NCI-H2196 (cell line): Measurements from ENCODE around the gene ZDHHC11B.
"Not testable (repeated sequence)": the region's sequence is repeated elsewhere in the genome, so short reads cannot be mapped to it uniquely, and the experiment has no call there.

ENCODE experiments used
- DNase-seq: peaks from one replicate; lab custom pipeline; 2025; ENCODE audit not compliant: unreplicated experiment; lab: John Stamatoyannopoulos, UW

The ZDHHC11B gene

DNA sequence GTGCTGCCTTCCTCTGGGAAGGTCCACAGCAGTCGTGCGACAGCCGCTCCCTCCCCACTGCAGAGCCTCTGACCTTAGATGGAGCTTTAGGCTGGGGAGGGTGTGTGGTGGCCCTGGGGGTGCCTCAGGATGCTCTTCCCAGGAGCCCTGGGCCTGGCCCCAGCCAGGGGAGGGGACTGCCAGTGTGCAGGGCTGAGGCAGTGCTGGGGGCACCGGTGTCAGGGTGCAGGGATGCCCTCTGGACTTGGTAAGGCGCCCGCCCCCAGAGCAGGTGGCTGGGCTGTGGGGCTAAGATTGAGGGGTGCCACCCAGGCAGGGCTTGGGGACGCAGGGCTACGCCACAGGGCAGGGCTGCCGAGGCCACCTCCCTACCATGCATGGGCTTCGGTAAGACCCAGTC is 13.9 kb downstream of the ZDHHC11B start:
- not testable (repeated sequence) for DNase-seq

DNA sequence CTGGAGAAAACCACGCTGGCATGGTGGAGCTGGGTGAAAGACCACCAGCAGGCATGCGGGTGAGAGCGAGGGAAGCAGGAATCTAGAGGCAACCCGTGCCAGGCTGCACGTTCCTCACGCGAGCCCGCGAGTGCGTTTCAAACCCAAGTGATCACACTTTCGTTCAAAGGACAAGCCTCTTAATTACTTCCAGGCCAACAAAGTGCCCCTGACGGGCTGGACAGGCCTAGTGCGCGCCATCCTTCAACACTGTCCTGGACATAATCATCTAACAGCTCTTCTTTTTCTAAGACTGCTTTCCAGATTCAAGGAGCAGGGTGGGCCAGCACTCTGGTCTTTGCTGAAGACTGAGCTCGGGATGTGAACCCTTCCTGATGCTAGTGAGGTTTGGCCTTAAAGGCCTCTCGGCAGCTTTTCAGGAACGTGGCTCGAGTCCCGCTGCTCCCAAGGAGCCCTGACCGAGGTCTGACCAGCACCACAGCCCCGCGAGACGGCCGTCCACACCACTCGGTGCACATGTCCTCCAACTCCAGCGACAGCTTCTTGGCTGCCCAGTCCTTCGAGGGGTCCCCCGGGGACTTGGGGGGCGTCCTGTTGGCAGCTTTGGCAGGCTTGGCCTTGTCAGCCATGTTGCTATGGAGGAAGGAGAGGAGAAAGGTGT is 14.9 kb downstream of the ZDHHC11B start:
- not testable (repeated sequence) for DNase-seq

DNA sequence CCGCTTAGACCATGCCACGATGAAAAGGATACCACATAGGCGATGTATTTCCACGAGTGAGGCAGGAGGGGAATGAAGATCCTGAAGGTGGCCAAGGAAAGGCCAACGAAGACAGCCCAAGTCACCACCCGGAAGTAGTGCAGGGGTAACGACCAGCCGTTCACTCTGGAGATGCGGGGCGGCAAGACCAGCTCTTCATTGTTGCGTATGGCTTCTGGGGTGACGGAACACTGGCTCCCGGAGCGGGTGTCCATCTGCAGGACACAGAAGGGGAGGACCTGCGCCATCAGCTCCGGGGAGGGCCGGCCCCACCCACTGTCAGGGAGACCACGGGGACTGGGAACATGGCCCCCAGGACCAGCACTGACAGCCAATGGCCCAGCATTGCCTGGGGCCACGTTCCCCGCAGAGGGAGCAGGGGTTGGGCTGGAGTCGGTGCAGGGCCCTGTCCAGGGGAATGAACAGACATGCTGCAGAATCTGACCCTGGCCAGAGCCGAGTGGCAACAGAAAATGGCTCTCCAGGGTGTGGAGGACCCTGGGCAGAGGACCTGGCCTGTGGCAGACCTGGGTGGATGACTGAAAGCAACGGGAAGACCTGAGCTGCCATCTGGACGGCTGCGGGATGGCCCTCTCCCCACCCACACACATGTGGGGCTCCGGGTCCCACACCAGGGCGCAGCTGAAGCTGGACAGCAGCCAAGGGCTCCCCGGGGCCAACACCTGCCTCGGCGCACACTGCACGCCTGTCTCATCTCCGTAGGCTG is 17.7 kb downstream of the ZDHHC11B start:
- no peak for DNase-seq

DNA sequence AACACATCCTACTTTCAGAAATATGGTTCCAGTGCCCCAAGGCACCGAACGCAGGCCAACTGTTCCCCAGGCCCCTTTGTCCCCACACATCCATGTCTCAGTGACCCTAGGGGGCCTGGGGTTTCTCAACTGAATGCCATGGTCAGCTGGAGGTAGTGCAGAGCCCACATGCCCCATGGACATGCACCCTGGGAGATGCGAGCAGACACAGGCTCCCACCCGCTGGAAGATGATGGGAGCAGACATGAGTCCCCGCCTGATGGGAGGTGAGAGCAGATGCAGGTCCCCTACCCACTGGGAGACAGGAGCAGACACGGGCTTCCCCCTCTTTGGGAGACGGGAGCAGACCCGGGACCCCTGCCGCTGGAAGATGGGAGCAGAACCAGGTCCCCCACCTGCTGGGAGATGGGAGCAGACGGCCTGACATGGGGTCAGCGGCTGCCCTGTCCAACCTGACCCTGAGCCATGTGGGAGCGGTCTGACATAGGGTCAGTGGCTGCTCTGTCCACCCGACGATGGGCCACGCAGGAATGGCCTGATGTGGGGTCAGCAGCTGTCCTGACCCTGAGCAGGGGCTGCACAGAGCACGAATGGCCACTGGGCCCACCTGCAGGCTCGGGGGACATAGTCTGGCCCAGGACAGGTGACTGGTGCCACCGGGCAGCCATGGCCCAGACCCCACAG is 18.4 kb downstream of the ZDHHC11B start:
- DNase-seq, result no peak

DNA sequence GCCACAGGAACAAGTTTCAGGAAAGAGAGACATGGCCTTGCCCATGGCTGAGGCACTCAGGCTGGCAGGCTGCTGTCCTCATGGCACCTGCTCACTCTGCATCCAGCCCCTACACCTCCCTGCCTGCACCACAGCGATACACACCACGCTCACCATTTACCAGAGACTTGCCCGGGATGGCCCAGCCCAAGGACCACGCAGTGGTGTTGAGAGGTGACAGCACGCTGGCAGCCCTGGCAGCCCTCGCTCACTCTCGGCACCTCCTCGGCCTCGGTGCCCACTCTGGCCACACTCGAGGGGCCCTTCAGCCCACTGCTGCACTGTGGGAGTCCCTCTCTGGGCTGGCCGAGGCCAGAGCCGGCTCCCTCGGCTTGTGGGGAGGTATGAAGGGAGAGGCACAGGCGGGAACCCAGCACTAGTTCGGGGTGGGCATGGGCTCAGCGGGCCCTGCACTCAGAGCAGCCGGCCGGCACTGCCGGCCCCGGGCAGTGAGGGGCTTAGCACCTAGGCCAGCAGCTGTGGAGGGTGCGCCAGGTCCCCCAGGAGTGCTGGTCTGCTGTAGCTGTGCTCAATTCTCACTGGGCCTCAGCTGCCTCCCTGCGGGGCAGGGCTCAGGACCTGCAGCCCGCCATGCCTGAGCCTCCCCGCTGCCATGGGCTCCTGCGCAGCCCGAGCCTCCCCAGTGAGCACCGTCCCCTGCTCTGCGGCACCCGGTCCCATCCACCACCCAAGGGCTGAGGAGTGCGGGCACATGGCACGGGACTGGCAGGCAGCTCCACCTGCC is 20.3 kb downstream of the ZDHHC11B start:
- no peak for DNase-seq

DNA sequence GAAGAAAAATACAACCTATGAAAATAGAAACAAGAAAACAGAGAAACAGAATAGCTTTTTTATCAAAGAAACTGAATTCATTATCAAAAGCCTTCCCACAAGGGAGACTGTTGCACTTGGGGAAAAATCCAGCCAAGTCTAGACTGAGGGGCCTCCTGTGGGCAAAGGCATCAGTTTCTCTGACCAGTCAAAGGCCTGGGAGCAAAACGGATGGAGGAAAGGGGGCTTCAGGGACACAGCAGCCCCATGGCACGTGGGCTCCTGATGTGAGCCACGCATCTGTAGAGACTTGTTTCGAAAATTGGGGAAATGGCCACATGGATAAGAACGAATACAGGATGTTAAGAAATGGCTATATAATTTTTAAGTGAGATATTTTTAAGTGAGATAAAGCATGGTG is 21.1 kb downstream of the ZDHHC11B start:
- DNase-seq, result no peak

DNA sequence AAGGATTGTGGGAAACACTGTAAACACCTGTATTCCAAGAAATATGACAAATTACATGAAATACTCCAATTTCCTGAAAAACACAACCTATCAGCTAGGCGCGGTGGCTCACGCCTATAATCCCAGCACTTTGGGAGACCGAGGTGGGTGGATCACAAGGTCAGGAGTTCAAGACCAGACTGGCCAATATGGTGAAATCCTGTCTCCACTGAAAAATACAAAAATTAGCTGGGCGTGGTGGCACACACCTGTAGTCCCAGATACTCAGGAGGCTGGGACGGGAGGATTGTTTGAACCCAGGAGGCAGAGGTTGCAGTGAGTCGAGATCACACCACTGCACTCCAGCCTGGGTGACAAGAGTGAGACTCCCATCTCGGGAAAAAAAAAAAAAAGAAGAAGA is 21.5 kb downstream of the ZDHHC11B start:
- not testable (repeated sequence) for DNase-seq

DNA sequence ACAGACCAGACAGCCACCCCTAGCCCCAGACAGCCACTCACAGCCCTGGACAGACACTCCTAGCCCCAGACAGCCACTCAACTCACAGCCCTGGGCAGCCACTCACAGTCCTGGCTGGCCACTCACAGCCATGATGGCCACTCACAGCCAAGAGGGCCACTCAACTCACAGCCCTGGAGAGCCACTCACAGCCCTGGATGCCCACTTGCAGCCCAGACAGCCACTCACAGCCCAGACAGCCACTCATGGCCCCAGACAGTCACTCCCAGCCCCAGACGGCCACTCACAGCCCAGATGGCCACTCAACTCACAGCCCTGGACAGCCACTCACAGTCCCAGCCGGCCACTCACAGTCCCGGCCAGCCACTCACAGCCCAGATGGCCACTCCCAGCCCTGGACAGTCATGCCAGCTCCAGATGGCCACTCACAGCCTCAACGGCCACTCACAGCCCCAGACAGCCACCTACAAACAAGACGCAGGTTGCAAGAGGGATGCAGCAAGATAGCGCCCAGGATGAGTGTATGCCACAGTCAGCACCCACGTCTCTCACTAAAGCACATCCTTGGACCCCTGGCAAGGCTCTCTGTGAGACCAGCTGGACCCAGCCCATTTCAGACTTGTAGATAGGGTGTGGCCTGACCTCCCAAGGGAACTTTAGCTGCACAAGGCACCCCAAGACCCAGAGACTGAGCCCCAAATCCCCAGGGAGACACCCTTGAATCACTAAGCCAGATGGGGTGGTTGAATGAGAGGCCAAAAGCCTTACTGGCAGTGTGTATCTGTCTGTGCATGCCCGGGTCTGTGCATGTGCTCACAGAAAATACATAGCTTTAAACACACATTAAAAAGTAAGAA is 22.4 kb downstream of the ZDHHC11B start:
- DNase-seq, result no peak

DNA sequence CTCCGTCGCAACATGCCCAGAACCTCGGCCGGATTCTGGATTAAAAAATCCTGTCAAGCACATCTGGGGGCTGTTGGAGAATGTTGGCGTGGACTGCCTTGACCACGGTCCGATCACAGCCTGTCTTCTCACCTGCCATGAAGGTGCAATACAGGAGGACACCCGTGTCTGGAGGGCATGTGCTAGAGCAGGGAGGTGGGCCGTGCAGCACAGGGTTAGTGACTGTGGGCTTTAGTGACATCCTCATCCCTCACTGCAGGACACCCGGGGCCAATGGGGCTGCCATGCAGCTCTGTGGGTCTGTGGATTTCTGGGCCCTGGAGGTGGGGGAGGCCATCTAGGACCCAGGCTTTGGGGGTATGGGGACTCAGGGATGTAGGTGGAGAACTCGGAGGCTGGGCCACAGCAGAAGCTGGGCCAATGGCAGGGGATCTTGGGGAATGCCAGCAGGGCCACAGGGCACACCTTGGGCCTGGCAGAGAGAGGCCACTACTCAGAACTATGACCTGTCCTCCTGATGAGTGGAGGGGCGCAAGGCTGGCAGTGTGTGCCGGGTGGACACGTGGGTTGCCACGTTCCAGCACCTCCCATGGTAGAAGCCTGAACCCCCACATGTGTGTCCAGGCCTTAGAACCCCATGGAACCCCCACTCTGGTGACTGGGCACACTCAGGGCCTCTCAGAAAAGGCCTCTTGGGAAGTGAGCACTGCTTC is 23.3 kb downstream of the ZDHHC11B start:
- DNase-seq, result no peak

DNA sequence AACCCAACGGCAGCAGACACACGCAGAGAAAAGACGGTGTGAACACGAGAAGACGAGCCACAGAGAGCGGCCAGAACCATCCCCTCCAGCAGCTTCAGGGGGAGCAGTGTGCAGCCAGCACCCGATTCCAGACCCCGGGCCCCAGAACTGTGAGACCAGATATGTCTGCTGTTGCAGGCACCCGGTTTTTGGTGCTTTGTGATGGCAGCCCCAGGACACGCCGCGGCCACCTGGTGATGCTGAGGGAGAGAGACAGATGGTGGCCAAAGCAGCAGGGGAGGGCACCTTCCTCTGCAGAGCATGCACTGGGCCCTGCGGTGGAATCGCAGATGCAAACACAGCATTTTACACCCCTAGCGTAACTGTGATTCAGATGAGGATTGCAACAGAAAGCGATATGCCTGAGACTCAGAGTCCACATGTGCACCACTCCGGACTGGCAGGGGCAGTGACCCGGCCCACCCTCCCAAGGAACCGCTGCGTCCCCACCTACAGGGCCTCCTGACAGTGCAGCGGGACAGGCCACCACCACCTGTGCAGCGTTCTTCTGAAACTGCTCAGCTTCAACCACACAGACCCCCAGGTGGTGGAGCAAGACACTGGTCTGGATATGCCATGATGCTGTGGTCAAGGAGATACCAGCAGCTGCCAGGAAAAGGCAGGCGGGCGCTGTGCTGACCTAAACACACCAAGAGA is 24.0 kb downstream of the ZDHHC11B start:
- DNase-seq, result no peak

DNA sequence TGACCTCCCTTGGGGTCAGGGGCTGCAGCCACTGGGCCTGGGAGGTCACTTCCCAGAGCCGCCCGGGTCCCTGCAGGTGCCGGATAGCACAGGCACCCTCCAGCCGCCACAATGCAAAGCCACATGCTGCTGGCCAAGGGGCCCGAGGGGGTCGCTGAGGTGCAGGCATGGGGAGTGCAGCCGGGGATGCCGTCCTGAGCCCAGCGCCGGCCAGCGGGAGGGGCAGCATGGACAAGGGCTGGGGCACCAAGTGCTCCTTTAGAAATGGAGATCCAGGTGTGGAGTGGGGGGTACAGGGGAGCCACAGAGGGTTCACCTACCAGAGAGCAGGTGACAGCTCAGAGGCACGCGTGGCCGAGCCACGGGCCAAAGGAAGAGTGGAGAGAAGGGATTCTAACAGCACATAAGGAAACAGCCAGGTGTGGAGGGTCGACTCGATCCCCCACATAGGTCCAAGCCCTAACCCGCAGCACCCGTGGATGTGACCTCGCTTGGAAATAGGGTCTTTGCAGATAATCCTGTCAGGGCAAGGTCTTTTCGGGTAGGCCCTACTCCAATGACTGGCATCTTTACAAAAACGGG is 24.7 kb downstream of the ZDHHC11B start:
- DNase-seq, result no peak

DNA sequence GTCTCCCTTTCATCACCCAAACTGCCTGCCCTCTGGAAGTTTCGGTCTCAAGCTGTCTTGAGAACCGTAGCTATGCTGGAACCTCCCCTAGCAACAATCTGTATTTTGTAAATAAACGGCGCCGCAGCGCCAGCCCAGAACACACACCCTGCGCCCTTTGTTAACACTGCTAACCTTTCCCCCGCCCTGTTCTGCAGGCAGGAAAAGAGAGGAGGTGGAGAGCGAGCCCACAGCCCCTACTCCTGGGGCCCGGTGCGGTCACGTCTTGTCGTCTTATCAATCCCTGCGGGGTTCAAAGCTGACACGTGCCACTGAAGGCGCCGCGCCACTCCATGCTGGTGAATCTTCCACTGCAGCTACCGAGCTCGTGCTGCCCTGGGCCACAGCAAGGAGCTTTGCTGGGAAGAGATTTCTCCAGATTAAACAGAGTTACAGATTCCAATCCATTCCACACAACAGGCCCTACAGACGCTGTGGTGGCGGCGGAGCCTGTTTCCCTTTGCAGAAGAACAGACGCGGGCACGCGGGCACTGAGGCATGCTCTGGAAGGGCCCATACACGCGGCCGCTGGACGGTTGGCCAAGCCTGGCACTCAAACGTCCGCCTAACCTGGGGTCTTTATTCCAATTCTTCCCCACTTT is 25.3 kb downstream of the ZDHHC11B start:
- DNase-seq, result no peak

DNA sequence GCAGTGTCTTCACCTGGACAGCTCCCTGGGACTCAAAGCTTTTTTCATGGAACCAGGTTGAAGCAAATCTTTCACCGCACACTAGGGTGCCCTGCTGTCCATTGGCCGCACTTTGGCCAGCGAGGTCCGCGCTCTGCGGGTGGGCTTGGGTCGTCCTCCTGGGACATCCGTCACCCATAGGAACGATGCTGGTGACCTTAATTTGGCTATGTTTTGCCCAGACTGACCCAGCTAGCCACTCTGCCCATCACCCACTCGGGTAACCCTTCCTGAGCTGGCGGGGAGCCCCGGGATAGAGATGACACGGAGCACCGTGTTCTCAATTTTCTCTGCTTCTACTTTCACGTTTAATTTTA is 25.9 kb downstream of the ZDHHC11B start:
- no peak for DNase-seq

DNA sequence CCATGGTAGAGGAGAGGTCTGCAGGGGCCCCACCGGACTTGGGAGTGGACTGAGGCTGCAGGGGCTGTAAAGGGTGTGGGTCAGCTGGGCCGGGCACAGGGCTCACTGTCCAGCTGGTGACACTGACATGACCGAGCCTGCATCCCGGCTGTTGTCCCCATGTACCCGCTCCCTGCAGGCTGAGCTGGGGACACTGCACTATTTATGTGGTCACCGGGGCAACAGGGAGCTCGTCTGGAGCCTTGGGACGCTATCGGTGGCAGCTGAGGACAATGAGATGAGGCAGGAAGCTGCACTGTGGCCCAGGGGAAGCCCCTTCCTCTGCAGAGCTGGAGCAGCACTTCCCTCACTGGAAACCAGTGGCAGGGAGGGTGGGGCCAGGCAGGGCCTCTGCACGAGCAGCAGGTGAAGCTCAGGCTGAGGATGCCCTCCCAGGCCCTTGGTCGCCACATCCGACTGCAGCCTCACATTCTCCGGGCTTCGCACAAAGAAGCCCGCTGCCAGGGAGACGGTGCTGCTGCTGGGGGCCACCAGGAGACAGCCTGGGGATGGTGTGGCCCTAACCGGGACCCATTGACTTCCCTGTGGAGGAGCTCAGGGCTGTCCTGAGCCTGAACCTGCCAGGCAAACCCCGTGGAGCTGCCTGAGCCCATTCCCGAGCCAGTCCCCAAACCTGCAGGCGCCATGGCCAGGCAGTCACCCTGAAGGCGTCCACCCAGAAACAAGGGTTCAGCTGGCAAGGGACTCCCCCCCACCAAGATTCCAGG is 26.4 kb downstream of the ZDHHC11B start:
- DNase-seq, result no peak

DNA sequence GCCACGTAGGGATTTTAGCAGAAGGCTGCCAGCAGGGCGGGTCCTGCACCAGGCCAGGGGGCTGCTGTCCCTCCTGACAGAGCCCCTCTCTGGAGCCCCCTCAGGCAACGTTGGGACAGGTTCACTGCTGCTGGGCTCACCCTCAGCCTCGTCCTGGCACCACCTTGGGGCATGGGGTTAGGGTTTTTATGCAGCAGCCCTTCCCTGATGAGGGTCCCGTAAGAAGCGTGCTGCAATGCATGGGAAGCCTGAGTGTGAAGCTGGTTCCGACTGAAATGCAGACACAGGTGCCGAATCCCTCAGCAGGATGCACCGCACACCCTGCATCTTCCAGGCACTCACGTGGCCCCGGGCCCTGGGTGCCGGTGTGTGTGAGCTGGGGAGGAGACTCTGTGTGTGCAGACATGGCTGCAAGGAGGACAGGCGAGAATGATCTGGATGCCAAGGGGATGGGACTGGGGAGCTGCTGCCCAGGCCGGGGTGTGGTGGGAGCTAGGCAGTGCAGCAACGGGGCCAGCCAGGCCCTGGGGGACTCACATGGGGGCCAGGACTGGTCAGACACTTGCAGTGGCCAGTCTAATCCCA is 27.1 kb downstream of the ZDHHC11B start:
- no peak for DNase-seq

DNA sequence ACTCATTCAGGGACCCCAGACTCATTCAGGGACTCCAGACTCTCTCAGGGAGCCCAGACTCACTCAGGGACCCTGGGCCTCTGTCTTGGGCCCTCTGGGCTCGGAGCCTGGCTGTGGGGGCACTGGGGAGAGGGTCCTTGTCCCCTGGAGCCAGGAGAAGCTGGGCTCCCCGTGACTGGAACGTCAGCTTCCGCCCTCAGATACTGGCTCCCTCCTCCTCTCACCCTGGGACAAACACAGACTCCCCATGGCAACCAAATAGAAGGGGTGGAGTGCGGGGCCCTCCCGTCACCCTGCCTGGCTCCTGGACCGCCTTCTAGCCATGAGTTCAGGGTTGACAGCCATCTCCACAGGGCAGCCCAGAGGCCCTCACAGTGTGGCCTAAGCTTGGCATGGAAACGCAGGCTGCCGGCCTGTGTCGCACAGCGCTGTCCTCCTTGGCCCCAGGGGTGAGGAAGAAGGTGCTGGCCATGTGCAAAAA is 27.6 kb downstream of the ZDHHC11B start:
- DNase-seq, result no peak

DNA sequence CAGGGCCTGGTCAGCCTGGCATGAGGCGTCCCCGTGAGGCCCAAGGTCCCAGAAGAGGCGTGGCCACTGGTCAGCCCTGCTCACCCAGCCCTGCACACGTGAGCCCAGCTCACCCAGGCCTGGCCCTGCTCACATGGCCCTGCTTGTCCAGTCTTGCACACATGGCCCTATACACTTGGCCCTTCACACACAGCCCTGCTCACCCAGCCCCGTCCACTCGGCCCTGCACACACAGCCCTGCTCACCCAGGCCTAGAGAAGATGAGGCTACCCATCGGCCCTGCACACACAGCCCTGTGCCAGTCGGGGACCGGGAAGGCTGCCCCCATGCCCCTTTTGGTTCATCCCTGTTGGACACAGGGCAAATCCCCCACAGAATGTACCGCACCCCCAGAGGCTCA is 28.4 kb downstream of the ZDHHC11B start:
- no peak for DNase-seq
